Epidermal melanocyte (primary cell): ENCODE measurements around the gene CAMK4.

Source experiments
- DNase-seq: peaks from one replicate; pipeline ENCODE4 v3.0.0; 2011; ENCODE audit warnings: low spot score; ENCODE audit not compliant: insufficient read length

Gene CAMK4

DNA sequence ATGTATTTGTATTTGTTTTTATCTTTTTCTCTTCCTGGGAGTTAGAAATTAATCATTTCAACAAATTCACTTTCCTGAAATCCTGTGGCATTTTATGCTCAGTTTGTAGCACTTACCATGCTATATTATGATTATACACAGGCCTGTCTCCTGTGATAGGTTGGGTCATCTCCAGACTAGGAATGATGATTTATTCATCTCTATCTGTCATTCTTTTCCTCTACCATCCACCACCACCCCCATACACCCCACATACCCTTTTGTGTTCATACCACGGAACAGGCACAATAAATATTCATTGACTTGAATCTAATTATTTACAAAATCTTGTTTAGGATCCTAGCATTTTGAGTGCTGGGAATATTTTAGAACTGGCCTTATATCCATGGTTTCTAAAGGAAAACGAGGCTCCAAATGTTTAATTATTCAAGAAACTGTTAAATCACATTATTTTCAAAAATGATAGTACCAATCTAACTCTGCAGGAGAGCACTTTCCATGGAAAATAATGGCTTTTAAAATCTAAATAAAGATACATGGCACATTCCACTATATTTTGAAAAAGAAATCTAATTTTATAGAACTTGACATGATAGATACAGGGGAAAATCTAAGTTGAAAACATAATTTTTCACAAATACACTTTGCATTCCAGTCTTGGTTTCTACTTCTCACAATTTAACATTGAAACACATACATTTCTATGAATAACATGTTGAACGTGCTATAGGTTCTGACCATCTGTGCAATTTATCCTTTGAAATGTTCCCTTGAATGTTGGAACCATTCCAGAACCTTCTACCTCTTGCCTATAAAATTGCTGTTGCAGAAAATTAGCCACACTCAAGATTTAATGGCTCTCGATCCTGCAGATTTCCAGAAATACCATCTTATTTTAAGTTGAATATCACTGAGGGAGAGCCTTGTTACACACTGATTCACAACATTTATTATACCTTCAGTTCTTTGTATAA lies 198.8 kb downstream of the CAMK4 start:
- DNase-seq, result no peak

DNA sequence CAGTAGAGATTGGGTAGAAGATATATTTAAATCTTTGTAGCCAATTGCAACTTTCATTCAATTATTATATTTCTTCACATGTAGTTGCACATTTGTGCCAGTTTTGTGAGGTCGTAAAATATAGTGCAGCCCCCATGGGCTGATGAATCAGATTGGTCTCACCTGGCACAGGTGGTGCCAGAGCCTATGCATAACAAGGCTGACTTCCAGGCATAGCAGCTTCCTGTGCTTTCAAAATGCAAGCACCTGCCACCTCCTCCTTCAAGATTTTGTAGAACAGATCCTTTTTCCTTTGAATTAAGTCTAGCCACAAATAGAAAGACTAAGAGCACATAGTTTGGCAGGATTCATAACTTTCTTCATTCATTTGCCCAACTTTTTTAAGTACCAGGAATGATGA lies 201.0 kb downstream of the CAMK4 start:
- DNase-seq, result no peak

DNA sequence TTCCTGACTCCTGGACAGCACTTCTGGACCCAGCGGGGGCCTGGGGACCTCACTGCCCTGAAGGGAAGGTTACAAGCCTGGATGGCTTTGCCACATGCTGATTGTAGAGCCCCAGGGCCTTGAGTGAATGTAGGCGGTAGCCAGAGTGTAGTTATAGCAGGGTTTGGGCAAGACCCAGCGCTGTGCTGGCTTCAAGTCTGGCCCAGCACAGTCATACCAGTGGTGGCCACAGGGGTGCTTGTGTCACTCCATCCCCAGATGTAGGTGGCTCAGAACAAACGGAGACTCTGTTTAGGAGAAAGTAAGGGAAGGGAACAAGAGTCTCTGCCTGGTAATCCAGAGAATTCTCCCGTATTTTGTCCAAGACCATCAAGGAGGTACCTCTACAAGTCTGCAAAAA lies 203.6 kb downstream of the CAMK4 start:
- DNase-seq, result no peak

DNA sequence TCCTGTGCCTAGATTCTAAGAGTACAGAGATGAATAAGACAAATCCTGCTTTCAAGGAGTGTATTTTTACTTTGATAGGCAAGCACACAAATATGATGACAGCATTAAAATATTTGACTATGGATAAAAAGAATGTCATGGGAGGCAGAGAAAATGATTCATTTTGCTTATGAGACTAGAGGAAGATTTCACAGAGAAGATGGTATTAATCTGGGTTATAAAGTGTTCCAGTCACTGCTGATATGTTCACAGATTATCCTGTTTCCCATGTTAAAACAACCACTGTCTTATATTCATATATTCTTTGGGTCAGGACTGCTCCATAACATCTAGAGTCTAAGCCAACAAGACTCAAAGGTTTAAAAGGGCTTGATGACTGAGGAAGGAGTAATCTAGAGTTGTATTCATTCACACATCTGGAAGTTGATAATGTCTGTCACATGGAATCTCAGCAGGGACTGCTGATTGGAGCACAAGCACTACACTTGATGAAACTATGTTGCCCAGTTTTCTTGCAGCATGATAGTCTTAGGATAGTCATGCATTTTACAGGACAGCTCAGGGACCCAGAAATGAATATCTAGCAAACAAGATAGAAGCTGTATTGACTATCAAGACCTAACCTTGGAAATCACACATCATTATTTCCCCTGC lies 208.8 kb downstream of the CAMK4 start:
- no peak for DNase-seq

DNA sequence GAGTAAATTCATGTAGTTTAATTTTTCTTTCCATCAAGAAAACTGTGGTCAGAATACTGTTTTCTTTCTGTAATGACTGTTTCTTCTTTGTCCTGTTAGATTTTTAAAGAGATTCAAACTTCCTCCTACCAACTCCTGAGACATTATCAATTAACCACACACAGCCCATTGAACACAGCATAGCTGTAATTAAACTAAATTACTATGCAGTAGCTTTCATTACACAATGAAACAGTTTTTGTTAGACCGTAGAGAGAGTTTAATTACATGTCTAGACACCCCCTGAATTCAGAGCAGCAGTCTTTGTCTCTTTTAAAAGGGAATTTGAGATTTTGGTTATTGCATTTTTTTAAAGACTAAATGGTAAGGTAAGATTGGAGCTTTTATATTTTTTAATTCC lies 210.6 kb downstream of the CAMK4 start:
- DNase-seq, result no peak

DNA sequence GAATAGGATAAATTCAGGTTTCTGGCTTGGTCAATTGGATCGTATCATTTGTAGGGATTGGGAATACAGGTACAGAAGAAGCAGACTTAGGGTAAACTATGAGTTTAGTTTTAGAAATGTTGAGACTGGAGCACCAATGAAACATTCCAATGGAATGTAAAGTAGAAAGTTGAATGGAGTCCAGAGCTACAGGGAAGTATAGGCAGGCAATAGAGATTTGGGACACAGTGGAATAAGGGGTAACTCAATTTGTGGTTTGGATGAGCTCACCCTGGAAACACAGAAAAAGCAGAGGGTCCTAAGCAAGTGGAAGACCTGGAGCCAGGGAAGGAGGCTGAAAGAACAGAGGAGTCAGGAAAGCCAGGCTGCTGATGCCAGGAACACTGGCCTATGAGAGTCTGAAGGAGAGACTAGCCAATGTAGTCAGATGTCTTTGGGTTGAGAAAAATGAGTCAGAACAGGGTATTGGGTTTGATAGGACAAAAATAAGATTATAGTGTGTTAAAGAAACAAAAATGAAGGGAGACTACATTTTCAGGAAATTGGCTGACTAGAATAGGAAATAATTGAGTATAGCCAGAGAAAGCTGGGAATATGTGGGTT lies 215.4 kb downstream of the CAMK4 start:
- DNase-seq, result no peak

DNA sequence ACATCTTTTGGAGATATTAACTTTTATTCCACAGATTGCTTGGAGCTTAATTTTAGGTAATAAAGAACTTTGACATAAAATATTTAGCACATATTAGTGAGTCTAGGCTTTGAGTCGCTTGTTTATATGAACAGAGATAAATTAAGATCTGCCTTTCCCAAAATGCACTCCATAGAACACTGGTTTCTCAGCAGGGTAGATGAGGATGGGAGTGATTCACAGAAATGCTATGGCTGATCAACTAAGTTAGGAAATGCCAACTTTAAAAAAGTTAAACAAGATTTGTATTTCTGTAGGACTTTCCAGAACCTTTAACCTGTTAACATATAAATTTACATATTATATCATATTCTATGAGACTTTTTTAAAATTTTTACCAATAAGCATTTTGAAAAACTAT lies 222.9 kb downstream of the CAMK4 start:
- no peak for DNase-seq

DNA sequence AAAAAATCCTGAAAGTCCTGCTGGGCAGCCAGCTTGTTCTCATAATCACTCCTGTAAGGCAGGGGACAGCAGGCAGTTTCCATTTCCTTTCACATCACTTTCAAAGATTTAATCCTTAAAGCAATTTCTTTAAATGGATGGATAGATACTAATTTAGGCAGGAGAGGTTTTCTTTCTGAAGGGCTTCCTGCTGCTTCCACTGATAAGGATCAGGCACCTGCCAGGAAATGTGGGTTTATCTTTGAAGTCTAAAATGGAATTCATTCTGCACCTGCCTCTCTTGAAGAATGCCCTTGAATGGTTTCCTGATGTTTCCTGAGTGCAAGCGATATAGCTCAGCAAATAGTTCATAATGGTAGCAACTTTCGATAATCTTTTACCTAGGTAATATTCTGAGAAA lies 223.6 kb downstream of the CAMK4 start:
- DNase-seq, result no peak

DNA sequence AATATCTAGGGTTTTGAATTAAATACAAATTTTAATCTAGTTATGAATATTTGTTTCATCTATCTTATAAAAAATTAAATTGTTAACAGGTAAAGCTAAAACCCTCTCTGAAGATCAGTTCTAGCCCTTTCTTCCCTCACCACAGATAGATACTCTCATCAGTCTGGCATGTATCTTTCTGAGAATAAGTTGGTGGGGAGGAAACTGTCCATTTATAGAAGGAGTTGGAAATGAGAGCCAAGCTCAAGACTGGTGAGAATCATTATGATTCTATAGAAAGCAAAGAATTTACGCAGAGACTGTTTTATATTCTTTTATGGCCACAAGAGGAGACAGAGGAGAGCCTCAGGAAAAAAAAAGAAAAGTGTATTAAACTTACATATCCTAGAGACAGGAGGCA lies 229.1 kb downstream of the CAMK4 start:
- DNase-seq, result no peak

DNA sequence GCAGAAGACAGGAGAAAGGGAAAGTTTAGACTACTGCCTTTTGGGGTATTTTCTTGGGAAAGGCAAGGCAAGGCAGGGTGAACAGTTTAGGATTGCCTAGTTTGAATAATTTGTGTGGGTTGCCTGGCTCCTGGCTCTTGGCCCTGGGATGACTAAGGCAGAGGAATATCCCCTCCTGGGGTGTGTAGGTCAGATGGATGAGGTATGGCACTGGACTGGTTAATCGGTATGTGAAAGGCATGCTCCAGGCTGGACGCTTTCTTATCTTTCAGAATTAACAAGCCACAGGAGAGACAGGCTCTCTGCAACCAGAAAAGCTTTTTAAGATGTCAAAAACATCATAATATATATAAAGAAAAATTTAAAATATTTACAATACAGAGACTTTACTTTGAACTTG lies 229.6 kb downstream of the CAMK4 start:
- no peak for DNase-seq

DNA sequence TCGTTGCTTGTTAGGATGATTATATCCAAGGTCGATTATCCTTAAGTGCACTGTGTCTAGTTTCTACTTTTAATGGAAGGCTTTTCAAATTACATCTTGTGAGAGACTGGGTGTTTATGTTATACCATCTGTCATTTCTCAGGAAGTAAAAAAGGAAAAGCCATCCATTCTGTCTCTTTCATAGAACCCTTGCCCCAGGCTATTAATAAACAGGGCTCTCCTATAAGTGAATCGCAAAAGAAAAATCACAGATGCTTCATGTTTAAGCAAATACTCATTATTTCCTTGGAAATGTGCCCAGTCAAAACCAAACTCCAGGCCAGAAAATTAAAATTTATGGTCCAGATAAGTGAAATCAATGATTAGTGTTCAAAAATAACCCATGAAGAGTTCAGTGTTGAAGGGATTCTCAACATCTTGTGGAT lies 230.0 kb downstream of the CAMK4 start:
- DNase-seq, result peak; percentile 34

DNA sequence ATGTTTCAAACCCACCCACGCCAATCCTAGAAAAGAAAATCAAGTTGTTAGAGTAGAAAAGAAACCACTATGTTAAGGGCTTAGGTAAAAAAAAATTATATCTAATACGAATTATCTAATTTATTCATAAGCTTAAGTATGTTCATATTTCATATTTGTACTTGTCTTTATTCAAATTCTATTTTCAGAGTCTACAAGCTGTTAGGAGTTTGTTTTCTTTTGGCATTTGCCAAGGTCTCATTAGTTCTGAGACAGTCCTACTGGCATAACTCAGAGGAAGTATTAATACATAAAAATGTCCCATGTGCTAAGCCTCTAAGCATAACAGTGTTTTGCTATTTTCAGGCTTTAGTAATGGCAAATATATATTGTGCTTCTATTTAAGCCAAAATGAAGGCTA lies 230.6 kb downstream of the CAMK4 start:
- DNase-seq, result no peak

DNA sequence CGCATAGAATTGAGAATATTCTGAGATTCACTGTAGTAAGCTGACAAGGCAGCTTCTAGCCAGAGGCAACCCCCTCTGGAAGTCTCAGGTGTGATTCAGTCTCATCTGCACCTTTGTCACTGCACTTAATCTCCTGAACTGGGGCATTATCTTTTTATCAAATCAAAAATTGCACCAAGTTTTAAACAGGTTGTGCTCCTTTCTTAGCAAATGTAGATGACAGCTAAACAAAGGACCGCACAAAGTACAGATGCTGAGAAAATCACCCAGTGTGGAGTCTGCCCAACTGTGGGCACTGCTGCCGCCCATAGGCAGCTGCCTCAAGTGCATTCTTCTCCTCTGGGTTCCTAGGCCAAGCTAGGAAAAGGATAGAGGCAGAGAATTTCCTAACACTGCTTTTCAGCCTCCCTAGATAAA lies 237.1 kb downstream of the CAMK4 start:
- peak; percentile 31 for DNase-seq

DNA sequence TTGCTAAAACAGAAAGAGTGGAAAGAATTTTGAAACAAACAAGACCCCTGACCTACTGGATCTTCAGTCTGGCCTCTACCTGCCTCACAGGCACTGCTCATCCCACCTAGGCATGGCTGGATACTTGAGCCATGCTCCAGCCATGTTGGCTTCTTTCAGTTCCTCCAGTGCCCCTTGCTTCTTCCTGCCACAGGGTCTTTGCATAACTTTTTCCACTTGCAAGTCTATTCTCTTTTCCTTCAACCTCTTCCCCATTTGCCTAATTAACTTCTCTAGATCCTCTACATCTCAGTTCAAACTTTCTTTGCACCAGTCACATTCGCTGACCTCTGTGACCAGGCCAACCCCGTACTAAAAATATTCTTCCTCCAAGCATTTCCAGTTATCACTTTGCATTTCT lies 237.8 kb downstream of the CAMK4 start:
- no peak for DNase-seq

DNA sequence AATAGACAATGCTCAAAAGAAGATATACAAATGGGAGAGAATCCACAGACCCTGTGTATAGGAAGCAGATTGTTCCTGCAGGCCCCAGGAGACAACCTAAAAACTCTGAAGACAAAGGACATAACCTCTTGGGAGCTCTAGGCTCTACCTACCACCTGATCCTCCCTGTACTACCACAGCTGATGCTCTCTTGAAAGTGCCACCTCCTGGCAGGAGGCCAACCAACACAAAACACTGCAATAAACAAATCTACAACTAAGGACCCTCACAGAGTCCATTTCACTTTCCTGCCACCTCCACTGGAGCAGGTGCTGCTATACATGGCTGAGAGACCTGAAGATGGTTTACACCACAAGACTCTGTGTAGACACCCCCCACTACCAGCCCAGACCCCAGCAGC lies 239.1 kb downstream of the CAMK4 start:
- no peak for DNase-seq

DNA sequence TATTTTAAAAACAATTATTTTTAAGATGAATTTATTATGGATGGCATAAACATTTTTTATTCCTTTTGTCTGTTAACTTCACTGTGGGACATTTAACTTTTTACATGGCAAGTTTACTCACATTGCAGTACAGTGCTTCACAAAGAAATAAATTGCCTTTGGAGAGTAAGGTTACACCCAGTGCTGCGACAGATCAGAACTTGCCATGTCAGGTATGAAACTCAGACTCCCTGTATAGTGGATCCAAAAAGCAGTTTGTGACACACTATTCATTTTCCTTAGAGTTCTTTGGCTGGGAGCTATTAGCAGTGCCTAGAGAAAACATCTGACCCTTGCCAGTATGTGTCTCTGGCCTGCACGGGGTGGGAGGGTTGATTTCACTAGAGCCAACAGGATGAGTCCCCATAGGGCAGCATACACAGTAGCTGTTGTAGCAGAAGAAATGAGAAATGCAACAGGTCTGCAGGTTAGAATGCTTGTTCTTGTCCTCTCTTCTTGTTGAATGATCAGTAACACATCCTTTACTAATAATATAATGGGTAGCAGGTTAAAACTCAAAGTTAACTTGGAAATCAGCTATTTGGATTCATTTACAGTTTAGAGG lies 245.2 kb downstream of the CAMK4 start:
- DNase-seq, result no peak

DNA sequence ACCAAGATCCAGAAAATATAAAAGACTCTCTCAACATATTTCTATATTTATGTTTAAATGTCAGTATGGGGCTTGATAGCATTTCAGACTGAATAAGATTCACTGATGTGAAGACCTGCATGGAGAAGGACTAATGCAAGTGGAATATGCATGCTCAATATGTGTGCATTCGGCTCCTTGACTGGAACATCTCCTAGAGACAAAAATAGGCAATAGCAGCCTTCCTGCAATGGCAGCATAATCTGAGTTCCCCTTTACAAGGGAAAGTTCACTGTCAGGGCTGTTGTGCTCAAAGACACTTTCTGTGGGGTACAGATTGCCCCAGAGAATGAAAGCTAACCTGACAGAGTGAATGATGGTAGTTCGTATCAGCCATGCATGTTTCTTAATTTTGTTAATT lies 245.7 kb downstream of the CAMK4 start:
- DNase-seq, result no peak

DNA sequence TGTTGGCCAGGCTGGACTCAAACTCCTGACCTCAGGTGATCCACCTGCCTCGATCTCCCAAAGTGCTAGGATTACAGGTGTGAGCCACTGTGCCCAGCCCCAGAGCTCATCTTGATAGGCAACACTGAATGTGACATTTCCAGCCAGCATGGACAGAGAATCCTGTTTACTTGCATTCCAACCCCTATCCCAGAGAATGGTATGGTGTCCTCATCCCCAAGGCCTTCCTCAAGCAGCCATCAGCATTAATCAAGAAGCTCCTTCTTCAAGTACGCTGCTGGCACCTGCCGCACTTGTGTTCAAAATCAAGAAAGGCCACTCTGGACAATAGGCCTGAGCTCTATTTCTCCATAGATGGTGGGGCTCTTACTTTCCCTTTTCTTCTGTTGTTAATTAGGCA lies 247.9 kb downstream of the CAMK4 start:
- DNase-seq, result no peak

DNA sequence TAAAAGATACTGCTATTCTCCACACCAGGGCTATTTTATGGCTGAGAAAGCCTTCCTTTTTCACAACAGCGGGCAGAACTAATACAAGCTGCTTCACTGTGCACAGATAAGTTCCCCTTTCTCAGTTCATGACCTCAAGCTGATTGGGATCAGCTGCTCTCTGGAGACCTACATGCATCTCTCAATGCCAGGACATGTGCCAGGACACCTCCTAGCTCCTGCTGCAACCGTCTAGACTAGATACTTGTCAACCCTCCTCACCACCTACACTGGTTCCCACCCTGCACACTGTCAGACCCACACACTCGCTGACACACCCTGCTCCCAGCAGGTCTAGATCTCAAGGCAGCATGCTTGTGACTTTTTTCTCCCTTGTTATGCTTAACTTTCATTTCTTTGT lies 248.4 kb downstream of the CAMK4 start:
- DNase-seq, result no peak

DNA sequence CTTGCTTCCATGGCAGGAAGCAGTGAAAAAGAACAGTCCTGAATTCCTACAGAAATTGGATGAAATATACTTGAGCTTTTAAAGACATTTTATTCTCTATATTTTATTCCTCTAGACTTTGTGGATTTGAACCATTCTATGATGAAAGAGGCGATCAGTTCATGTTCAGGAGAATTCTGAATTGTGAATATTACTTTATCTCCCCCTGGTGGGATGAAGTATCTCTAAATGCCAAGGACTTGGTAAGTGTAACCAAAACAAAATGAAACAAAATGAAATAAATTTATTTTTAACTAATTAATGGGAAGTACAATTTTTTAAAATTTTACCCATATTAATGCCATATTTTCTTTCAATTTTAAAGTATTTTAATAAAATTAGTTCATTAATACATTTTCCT lies 254.1 kb downstream of the CAMK4 start:
- DNase-seq, result no peak

DNA sequence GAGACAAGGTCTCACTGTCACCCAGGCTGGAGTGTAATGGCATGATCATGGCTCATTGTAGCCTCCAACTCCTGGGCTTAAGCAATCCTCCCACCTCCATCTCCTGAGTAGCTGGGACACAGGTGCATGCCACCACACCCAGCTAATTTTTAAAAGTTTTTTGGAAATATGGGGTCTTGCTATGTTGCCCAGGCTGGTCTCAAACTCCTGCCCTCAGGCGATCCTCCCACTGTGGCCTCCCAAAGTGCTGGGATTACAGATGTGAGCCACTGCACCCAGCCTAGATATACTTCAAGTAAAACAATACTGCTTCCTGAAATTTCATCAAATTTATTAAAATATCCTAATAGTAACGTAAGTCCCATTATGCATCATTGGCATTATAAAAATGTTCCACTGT lies 254.7 kb downstream of the CAMK4 start:
- DNase-seq, result no peak

DNA sequence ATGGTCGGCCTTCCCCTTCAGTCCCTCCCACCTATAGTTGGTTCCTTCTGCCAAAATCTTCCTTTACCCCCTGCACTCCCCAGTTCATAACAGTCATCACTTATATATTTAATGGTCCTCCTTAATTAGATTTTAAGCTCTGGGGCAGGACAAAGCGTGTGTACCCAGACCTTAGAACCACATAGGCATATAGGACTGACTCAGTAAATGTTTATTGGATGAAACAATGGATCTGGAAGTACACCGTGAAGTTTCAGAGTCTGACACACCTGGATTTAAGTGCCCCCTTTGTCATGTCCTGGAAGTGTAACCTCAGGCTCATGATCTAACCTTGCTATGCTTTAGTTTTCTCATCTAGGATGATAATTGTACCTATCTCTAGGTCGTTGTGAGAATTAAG lies 256.2 kb downstream of the CAMK4 start:
- DNase-seq, result no peak
